Effector memory CD8-positive, alpha-beta T cell (primary cell): Measurements from ENCODE around the gene BEST1.

Experiments used
- ATAC-seq: fragments of 150-1000 bp; cut with Tn5 transposase; replicated peaks from 2 replicates; pipeline ENCODE4 v1.10.0; 2021; ENCODE audit warnings: mild to moderate bottlenecking, moderate library complexity
- DNase-seq, 3 experiments: peaks; one replicate each; pipeline ENCODE4 v3.0.0; 2021
- H3K27ac Mint-ChIP-seq, 2 donors: one replicate each; pipeline ENCODE4 v1.8.0; 2022; ENCODE audit warnings: mild to moderate bottlenecking in 2 of 2, mixed read lengths in 2 of 2, moderate library complexity in 2 of 2
- H3K27me3 Mint-ChIP-seq, 2 donors: one replicate each; pipeline ENCODE4 v1.8.0; 2022; ENCODE audit warnings: mixed read lengths in 2 of 2
- H3K36me3 Mint-ChIP-seq: one replicate; pipeline ENCODE4 v1.8.0; 2022; ENCODE audit warnings: mild to moderate bottlenecking, moderate library complexity, mixed read lengths; ENCODE audit not compliant: insufficient read depth
- H3K4me1 Mint-ChIP-seq, 2 donors: one replicate each; pipeline ENCODE4 v1.8.0; 2022; ENCODE audit warnings: low read depth in 2 of 2, mixed read lengths in 2 of 2
- H3K4me3 Mint-ChIP-seq, 2 donors: one replicate each; pipeline ENCODE4 v1.8.0; 2022; ENCODE audit warnings: mild to moderate bottlenecking in 2 of 2, mixed read lengths in 2 of 2, moderate library complexity in 2 of 2
- H3K9me3 Mint-ChIP-seq, 2 donors: one replicate each; pipeline ENCODE4 v1.8.0; 2022; ENCODE audit warnings: mixed read lengths in 2 of 2

Gene BEST1

GRCh38 chr11:61975638-61976419 is 25.7 kb downstream of the BEST1 start:
- DNase-seq (no peak), ATAC-seq (no peak)
- peak overlapping the region; percentile 8 to 13 for H3K27ac Mint-ChIP-seq
- no peaks in the 10 kb centered on the region for H3K9me3 Mint-ChIP-seq
- peaks cover 0 to 12% of the 10 kb centered on the region in 2 donors for H3K4me1 Mint-ChIP-seq
- peaks cover 6% of the 10 kb centered on the region for H3K36me3 Mint-ChIP-seq
- no peak overlapping the region for H3K4me3 Mint-ChIP-seq
- H3K27me3 Mint-ChIP-seq = no peaks in the 10 kb centered on the region

DNA sequence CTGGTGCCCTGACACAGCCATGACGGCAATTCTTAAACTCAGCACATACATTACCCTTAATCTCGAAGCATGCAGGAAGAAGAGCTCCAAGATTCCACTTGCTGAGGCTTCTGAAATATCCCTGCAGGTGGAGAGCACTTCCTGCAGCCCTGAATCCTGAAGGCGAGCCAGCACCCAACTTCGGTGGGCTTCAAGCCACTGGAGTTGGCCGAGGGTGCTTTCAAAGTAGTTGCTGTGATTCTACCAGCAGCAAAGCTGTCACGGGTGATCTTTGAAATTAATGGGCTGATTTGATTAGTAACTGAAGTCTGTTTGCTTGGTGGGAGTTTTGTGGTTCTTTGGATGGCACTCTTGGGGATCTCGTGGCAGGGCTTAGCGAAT is 26.3 kb downstream of the BEST1 start:
- no peak overlapping the region for H3K27ac Mint-ChIP-seq
- peaks cover 6% of the 10 kb centered on the region for H3K36me3 Mint-ChIP-seq
- H3K4me1 Mint-ChIP-seq = peaks cover 0 to 7% of the 10 kb centered on the region in 2 donors
- no peak for ATAC-seq
- no peak for DNase-seq
- H3K9me3 Mint-ChIP-seq = no peaks in the 10 kb centered on the region
- no peak overlapping the region for H3K4me3 Mint-ChIP-seq
- no peaks in the 10 kb centered on the region for H3K27me3 Mint-ChIP-seq

DNA sequence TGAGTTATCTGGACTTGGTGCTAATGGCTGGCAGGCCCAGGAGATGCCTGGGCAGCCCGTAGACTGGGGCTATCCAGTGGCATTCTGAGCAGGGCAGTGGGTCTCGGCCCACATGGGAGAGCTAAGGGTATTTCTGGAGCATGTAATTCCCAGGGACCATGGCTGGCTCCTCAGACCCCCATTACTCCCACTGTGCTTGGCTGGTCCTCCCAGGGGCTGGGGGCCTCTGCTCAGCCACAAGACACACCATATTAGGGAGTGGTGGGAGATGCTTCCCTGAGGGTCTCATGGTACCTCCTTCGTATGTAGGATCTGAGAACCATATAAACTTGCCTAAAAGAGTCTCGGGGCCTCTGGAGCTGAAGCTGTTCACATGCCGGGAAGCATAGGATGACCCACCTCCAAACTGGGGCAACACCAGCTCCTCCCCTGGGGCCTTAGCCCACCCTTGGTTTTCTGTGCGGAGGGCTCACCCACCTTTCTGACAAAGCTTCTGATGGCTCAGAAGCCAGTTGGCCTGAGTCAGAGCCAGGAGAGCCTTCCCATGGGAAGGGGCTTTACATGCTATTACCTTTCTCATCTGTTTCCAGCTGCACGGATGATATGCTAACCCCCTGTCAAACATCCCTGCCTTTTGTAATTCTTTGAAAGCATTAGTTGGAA is 26.8 kb downstream of the BEST1 start:
- no peaks in the 10 kb centered on the region for H3K27me3 Mint-ChIP-seq
- H3K9me3 Mint-ChIP-seq = no peaks in the 10 kb centered on the region
- H3K4me3 Mint-ChIP-seq = no peak overlapping the region
- H3K36me3 Mint-ChIP-seq = peaks cover 6% of the 10 kb centered on the region
- peaks cover 0 to 4% of the 10 kb centered on the region in 2 donors for H3K4me1 Mint-ChIP-seq
- H3K27ac Mint-ChIP-seq = no peak overlapping the region
- ATAC-seq = no peak
- DNase-seq = no peak

DNA sequence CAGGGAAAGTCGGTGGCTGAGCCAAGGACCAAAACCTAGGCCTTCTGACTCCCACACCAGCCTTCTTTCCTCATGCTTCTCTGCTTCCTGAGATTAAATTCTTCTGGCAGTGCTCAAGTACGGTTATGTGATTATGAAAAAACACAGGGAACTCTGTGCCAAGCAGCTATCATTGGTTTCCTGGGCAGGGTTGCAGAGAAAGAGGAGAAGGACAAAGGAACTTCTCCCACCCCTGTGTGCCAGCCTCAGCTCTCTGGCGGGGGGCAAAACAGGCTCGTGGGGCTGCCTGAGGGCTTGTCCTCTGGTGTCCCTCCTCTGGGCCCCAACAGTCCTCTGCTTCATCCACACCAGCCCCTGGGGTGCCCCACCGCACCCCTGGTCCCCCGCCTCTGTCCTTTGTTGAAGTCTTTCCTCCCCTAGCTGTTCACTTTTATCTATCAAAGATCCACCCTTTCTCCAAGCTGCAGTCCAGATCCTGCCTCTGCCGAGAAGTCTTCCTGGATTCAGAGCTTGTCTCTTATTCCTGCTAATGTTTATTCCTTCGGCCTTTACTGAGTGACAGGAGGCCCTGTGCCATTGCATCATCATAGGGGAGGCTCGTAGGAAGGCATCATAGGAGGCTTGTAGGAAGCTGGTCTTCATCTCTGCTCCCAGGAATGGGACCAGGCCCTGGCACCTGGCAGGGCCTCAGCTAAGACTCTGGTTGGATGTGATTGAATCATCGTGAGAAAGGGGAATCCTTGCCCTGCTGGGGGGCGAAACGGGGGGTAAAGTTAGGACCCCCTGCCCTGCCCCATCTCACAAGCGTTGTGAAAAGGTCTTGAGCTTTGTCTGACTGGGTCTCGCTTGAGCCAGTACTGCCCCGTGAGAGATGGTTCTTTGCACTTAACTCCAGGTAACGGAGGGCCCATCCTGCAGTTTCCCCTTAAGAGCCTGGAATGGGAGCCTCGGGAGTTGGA is 28.8 kb downstream of the BEST1 start:
- peak overlapping the region in 1 of 2 donors; percentile 27 for H3K27ac Mint-ChIP-seq
- no peak for DNase-seq
- peaks cover 6% of the 10 kb centered on the region for H3K36me3 Mint-ChIP-seq
- no peaks in the 10 kb centered on the region for H3K27me3 Mint-ChIP-seq
- no peaks in the 10 kb centered on the region for H3K9me3 Mint-ChIP-seq
- no peak overlapping the region for H3K4me3 Mint-ChIP-seq
- H3K4me1 Mint-ChIP-seq = peaks cover 0 to 4% of the 10 kb centered on the region in 2 donors
- ATAC-seq = no peak

DNA sequence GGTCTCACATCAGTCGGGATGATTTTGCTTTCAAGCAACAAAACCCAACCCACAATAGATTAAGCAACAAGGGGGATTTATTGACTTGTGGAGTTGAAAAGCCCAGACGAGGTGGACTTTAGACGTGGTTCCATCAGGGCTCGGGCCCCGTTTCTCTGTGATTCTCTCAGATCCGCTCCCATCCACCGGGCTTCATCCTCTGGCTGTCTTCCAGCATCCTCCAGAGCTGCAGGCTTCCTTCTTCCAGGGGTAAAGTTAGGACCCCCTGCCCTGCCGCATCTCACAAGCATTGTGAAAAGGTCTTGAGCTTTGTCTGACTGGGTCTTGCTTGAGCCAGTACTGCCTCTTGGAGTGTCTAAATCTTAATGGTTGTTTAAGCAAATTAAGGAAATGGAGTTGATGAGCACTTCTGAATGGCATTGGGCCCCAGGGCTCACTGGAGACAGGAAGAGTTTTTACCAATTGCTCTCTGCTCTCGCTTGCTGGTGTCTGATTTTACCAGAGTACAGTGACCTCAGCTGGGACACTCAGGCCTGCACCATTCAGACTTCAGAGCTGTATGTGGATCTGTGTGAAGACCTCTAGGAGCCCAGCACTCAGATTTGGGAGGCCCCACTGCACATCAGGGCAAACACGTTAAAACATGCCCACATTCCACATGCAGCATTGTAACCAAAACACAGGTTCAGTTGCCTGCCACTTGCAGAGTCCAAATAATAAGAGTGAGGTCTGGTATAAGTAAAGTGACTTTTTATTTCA is 30.8 kb downstream of the BEST1 start:
- Mint-ChIP-seq H3K4me1 (peaks cover 0 to 2% of the 10 kb centered on the region in 2 donors), H3K9me3 (no peaks in the 10 kb centered on the region), H3K36me3 (peaks cover 2% of the 10 kb centered on the region), H3K27ac (no peak overlapping the region), H3K4me3 (no peak overlapping the region), H3K27me3 (peaks cover 0 to 3% of the 10 kb centered on the region in 2 donors)
- ATAC-seq (no peak), DNase-seq (no peak)

GRCh38 chr11:61983419-61983818 is 33.3 kb downstream of the BEST1 start:
- Mint-ChIP-seq H3K4me3 (no peak overlapping the region), H3K27ac (no peak overlapping the region)
- ATAC-seq = no peak

GRCh38 chr11:61985869-61986268 is 35.7 kb downstream of the BEST1 start:
- DNase-seq (no peak), ATAC-seq (no peak)
- H3K27ac Mint-ChIP-seq = no peak overlapping the region
- H3K36me3 Mint-ChIP-seq = no peaks in the 10 kb centered on the region
- H3K9me3 Mint-ChIP-seq = peaks cover 0 to 15% of the 10 kb centered on the region in 2 donors
- H3K4me3 Mint-ChIP-seq = no peak overlapping the region
- H3K4me1 Mint-ChIP-seq = peaks cover 0 to 2% of the 10 kb centered on the region in 2 donors
- H3K27me3 Mint-ChIP-seq = peaks cover 0 to 20% of the 10 kb centered on the region in 2 donors

More at GRCh38 chr11:61983419-61983818, 33.3 kb downstream of the BEST1 start:
- H3K9me3 Mint-ChIP-seq = peaks cover 0 to 15% of the 10 kb centered on the region in 2 donors
- peaks cover 0 to 20% of the 10 kb centered on the region in 2 donors for H3K27me3 Mint-ChIP-seq
- DNase-seq = no peak
- H3K36me3 Mint-ChIP-seq = peaks cover 2% of the 10 kb centered on the region
- H3K4me1 Mint-ChIP-seq = peaks cover 0 to 2% of the 10 kb centered on the region in 2 donors

GRCh38 chr11:61994981-61995380 is 44.8 kb downstream of the BEST1 start:
- ATAC-seq (no peak), DNase-seq (no peak)
- H3K9me3 Mint-ChIP-seq = peaks cover 3 to 7% of the 10 kb centered on the region in 2 donors
- no peaks in the 10 kb centered on the region for H3K4me1 Mint-ChIP-seq
- H3K4me3 Mint-ChIP-seq = no peak overlapping the region
- H3K36me3 Mint-ChIP-seq = no peaks in the 10 kb centered on the region
- no peaks in the 10 kb centered on the region for H3K27me3 Mint-ChIP-seq
- no peak overlapping the region for H3K27ac Mint-ChIP-seq

- ATAC-seq (no peak), DNase-seq (no peak)
- H3K4me3 Mint-ChIP-seq = no peak overlapping the region
- no peaks in the 10 kb centered on the region for H3K36me3 Mint-ChIP-seq
- H3K9me3 Mint-ChIP-seq = peaks cover 3 to 7% of the 10 kb centered on the region in 2 donors
- no peaks in the 10 kb centered on the region for H3K4me1 Mint-ChIP-seq
- no peak overlapping the region for H3K27ac Mint-ChIP-seq
- H3K27me3 Mint-ChIP-seq = no peaks in the 10 kb centered on the region
Measured at GRCh38 chr11:61996933-61997332, 46.8 kb downstream of the BEST1 start.

DNA sequence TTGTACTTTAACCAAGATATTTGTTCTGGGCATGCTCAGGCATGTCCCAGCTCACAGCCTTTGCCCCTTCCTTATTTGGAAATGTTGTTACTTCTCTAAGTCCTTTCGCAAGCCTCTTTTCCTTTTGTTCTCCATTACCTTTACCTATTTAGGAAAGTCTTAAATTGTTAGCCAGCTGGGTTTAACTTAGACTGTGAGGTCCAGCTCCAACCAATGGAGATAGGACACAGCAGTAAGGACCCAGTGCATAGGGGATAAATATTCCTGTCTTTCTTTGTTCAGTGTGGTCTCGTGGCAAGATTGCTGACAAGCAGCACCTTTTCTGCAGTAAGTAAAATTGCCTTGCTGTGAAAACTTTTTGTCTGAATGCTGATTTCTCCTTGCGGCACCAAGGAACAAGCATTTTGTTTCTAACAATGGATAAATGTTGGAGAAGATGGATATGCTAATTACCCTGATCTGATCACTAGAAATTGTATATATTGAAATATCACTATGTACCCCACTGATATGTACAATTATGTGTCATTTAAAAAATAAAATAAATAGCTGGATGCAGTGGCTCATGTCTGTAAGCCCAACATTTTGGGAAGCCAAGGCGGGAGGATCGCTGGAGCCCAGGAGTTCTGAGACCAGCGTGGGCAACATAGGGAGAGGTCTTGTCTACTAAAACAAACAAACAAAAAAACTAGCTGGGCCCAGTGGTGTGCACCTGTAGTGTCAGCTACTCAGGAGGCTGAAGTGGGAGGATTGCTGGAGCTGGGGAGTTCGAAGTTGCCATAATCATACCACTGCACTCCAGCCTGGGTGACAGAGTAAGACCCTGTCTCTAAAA is 49.2 kb downstream of the BEST1 start:
- H3K9me3 Mint-ChIP-seq = peaks cover 3 to 7% of the 10 kb centered on the region in 2 donors
- no peaks in the 10 kb centered on the region for H3K4me1 Mint-ChIP-seq
- no peaks in the 10 kb centered on the region for H3K36me3 Mint-ChIP-seq
- no peak overlapping the region for H3K4me3 Mint-ChIP-seq
- H3K27me3 Mint-ChIP-seq = no peaks in the 10 kb centered on the region
- H3K27ac Mint-ChIP-seq = no peak overlapping the region
- DNase-seq (no peak), ATAC-seq (no peak)

- Mint-ChIP-seq H3K4me3 (no peak overlapping the region), H3K4me1 (no peaks in the 10 kb centered on the region), H3K27me3 (peaks cover 8 to 11% of the 10 kb centered on the region in 2 donors), H3K9me3 (peaks cover 3 to 7% of the 10 kb centered on the region in 2 donors), H3K27ac (peak overlapping the region in 1 of 2 donors; percentile 51), H3K36me3 (no peaks in the 10 kb centered on the region)
- ATAC-seq (no peak), DNase-seq (no peak)
Measured at GRCh38 chr11:62000539-62001446, 50.6 kb downstream of the BEST1 start.
